Tibial artery (tissue), 4 donors: Measurements from ENCODE around the gene POLE4.

ENCODE experiments used
- DNase-seq, 2 donors: peaks; one replicate each; pipeline ENCODE4 v3.0.0-alpha.2; 2019
- H3K27ac ChIP-seq, 2 donors: fragments of 200-600 bp; sonication (generic) in 1 of 2; 1 replicate in 1 of 2; 2 replicates in 1 of 2; pipeline ENCODE4 v1.5.1; 2018 to 2019; ENCODE audit warnings: mild to moderate bottlenecking in 1 of 2
- H3K27me3 ChIP-seq, 2 donors: fragments of 200-600 bp; sonication (generic) in 1 of 2; one replicate each; pipeline versions ENCODE4 v1.5.1 to v1.6.0; 2016 to 2019
- H3K36me3 ChIP-seq, 3 donors: fragments of 200-600 bp; sonication (generic) in 2 of 3; one replicate each; pipeline ENCODE4 v1.5.1; 2016 to 2019; ENCODE audit warnings: mild to moderate bottlenecking in 2 of 3
- H3K4me1 ChIP-seq, 4 donors: fragments of 200-600 bp; sonication (generic) in 2 of 4; 1 replicate in 3 of 4; 2 replicates in 1 of 4; pipeline ENCODE4 v1.5.1; 2016 to 2019
- H3K4me3 ChIP-seq, 2 donors: fragments of 200-600 bp; sonication (generic) in 1 of 2; 1 replicate in 1 of 2; 2 replicates in 1 of 2; pipeline ENCODE4 v1.5.1; 2018 to 2019; ENCODE audit warnings: mild to moderate bottlenecking in 2 of 2
- H3K9me3 ChIP-seq, 3 donors: fragments of 200-600 bp; sonication (generic) in 1 of 3; one replicate each; pipeline ENCODE4 v1.5.1; 2016 to 2019
- intact Hi-C: fragments of 100-400 bp; cut with DNase I; formaldehyde crosslinking; loops from one replicate; pipeline ENCODE4 v1.15.0; 2023; ENCODE audit warnings: low total_unique reads
- TF ChIP-seq, protein P1 (sequence below), 2 experiments: fragments of 200-600 bp in 1 of 2; fragments of 450-650 bp in 1 of 2; IDR thresholded peaks; one replicate each; pipeline ENCODE4 v1.5.1; 2017 to 2019; ENCODE audit warnings: antibody characterized with exemption in 2 of 2, mild to moderate bottlenecking in 1 of 2, moderate library complexity in 1 of 2

The POLE4 gene, protein sequence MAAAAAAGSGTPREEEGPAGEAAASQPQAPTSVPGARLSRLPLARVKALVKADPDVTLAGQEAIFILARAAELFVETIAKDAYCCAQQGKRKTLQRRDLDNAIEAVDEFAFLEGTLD

DNA sequence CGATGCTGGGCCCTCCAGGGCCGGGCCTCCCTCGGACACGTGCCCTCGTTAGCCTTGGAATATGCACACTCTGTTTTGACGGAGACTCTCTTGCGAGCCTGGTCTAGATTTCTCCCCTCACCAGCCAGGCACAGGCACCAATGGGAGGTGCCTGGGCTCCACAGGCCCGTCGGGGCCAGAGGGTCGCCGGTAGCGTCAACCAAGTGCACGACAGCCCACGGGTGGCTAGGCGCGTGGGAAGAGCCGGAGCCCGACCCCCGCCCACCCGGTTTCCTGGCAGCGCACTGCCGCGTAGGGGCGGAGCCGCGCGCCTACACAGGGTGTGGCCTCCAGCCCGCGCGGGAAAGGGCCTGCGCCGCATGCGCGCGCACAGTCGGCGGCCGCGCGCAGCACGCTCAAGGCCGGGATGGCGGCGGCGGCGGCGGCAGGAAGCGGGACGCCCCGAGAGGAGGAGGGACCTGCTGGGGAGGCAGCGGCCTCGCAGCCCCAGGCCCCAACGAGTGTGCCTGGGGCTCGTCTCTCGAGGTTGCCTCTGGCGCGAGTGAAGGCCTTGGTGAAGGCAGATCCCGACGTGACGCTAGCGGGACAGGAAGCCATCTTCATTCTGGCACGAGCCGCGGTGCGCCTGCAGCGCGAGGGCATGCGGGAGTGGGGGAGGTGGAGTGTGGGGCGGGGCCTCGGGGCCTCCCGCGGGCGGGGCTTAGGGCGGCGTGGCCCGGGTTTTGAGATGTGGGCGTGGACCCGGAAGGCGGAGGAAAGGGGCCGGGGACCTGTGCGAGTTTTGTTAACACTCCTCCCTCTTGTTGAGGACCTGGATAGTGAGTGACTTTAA is at the start of gene POLE4:
TSS of gene POLE4 (plus strand) at position 370 of the 832 bp plus-strand sequence. CDS start at position 407, 37 bp downstream.
- Histone ChIP-seq H3K27me3 (no peaks in the 10 kb centered on the region), H3K4me1 (peaks cover 0 to 24% (median 9%) of the 10 kb centered on the region in 4 donors), H3K36me3 (peaks cover 0 to 7% (median 0%) of the 10 kb centered on the region in 3 donors), H3K9me3 (no peaks in the 10 kb centered on the region), H3K27ac (peak within 1 kb of the TSS; percentile 89 to 96), H3K4me3 (peak within 1 kb of the TSS; percentile 68 to 86)
- TF ChIP-seq, protein P1, sequence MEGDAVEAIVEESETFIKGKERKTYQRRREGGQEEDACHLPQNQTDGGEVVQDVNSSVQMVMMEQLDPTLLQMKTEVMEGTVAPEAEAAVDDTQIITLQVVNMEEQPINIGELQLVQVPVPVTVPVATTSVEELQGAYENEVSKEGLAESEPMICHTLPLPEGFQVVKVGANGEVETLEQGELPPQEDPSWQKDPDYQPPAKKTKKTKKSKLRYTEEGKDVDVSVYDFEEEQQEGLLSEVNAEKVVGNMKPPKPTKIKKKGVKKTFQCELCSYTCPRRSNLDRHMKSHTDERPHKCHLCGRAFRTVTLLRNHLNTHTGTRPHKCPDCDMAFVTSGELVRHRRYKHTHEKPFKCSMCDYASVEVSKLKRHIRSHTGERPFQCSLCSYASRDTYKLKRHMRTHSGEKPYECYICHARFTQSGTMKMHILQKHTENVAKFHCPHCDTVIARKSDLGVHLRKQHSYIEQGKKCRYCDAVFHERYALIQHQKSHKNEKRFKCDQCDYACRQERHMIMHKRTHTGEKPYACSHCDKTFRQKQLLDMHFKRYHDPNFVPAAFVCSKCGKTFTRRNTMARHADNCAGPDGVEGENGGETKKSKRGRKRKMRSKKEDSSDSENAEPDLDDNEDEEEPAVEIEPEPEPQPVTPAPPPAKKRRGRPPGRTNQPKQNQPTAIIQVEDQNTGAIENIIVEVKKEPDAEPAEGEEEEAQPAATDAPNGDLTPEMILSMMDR (IDR thresholded peaks at IDR 0.05) = no peak
- peak; percentile 89 to 95 for DNase-seq
- intact Hi-C loops = no loop called here

DNA sequence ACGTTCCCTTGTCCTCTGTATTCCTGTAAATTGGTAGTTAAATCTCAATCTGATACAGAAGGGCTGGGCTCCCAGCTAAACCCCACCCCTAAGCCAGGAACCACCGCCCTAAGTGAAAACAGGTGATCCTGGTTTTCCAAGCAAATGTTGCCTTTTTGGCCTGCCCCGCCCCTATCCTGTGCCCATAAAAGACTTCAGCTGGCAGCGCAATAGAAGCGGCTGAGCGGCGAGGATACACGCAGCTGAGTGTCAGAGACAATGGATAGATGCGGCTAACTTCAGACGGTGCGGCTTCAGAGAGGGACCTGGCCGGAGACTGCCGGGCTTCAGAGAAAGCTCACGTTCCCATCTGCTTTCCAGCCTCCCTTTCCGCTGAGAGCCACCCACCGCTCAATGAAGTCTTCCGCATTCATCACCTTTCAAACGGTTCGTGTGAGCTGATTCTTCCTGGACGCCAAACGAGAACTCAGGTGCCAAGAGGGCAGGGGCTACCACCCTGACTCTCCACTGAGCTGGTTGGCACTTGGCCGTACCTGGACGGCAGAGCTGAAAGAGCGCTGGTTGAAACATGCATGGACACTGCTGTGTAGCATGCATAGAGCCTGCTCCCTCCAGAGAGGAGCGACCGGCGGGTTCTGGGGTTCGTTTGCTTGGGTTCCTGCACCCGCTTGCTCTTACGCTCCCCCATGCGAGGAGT is 49.5 kb upstream of the POLE4 start:
- Histone ChIP-seq H3K27ac (no peak overlapping the region), H3K4me3 (no peak overlapping the region), H3K9me3 (no peaks in the 10 kb centered on the region), H3K4me1 (no peaks in the 10 kb centered on the region), H3K36me3 (no peaks in the 10 kb centered on the region), H3K27me3 (peaks cover 0 to 19% of the 10 kb centered on the region in 2 donors)
- no peak for DNase-seq
- TF ChIP-seq, protein P1 (IDR thresholded peaks at IDR 0.05) = no peak
- intact Hi-C loops = no loop called here

DNA sequence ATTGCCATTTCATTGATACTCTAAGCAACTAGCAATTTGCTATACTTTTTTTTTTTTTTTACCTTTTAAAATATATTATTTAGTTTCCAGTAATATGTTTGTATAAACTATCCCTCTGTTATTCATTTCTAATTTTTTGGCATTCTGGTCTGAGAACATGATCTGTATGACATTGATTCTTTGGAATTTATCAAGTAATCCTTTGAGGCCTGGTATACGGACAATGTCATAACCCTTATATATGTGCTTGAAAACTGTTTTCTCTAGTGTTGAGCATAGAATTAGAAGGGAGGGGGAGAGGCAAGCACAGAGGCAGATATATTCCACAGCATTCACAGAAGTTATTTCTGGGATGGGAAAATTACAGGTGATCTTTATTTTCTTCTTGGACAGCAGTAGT is 48.2 kb upstream of the POLE4 start:
- no peaks in the 10 kb centered on the region for H3K36me3 ChIP-seq
- H3K27me3 ChIP-seq = peaks cover 0 to 19% of the 10 kb centered on the region in 2 donors
- no peaks in the 10 kb centered on the region for H3K9me3 ChIP-seq
- intact Hi-C loops = no loop called here
- TF ChIP-seq, protein P1 (IDR thresholded peaks at IDR 0.05) = no peak
- no peak for DNase-seq
- H3K4me3 ChIP-seq = no peak overlapping the region
- H3K4me1 ChIP-seq = no peaks in the 10 kb centered on the region
- H3K27ac ChIP-seq = no peak overlapping the region

DNA sequence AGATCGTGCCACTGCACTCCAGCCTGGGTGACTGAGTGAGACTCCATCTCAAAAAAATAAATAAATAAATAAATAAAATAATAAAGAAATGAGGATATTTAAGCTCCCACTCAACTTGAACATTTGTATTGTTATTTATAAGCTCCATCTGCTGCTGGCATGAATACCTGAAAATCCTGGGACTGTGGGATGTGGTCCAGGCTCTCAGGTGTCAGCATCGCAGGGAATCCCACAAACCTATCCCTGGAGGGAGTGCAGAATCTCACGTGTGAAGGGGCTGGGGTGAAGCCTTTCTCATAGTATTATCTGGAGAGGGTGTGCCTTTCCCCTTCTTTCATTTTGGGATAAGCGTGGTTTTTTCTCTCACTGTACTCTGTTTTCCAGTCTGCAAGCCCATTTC is 47.4 kb upstream of the POLE4 start:
- peaks cover 0 to 23% of the 10 kb centered on the region in 2 donors for H3K27me3 ChIP-seq
- no peak overlapping the region for H3K4me3 ChIP-seq
- intact Hi-C loops = no loop called here
- H3K27ac ChIP-seq = no peak overlapping the region
- DNase-seq = no peak
- H3K9me3 ChIP-seq = no peaks in the 10 kb centered on the region
- no peaks in the 10 kb centered on the region for H3K4me1 ChIP-seq
- no peaks in the 10 kb centered on the region for H3K36me3 ChIP-seq
- TF ChIP-seq, protein P1 (IDR thresholded peaks at IDR 0.05) = no peak

DNA sequence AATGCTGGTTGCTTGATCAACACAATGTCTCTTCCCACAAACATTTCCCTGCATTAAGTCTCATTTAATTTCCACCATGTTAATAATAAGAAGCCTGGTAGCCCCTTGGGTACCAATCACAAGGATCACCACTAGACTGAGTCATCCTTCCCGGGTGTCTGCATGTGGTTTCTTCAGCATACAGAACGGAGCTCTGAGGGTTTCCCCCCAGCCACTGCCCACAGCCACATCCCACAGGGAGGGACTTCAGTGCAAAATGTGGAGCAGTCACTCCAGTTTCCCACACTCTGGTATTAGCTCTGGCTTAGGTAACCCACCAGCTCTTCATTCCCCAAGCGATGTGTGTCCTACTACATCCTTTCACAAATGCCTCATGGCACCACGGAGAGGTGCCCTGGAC is 42.7 kb upstream of the POLE4 start:
- Histone ChIP-seq H3K9me3 (no peaks in the 10 kb centered on the region), H3K27ac (no peak overlapping the region), H3K27me3 (peaks cover 0 to 29% of the 10 kb centered on the region in 2 donors), H3K4me3 (no peak overlapping the region), H3K4me1 (peaks cover 0 to 6% (median 2%) of the 10 kb centered on the region in 4 donors), H3K36me3 (no peaks in the 10 kb centered on the region)
- DNase-seq = no peak
- intact Hi-C loops = loop anchor here (5.0 kb wide), 1 partner anchor 487 kb away; no protein-coding TSS in a partner anchor
- TF ChIP-seq, protein P1 (IDR thresholded peaks at IDR 0.05) = no peak
